ENCODE measurements around the gene MYO7A.

The MYO7A gene

GRCh38 chr11:77200351-77201268 lies 72.6 kb downstream of the MYO7A start:
- DNase-seq (ENCODE audit: low spot score): no peak

- DNase-seq (ENCODE audit: low spot score): no peak
Observed at GRCh38 chr11:77201370-77201769, 73.3 kb downstream of the MYO7A start.

GRCh38 chr11:77201991-77202841 lies 74.2 kb downstream of the MYO7A start:
- no peak for DNase-seq (ENCODE audit: low spot score)

- no peak for DNase-seq (ENCODE audit: low spot score)
Observed at GRCh38 chr11:77202941-77203900, 75.2 kb downstream of the MYO7A start.

GRCh38 chr11:77203901-77204753 lies 76.1 kb downstream of the MYO7A start:
- no peak for DNase-seq (ENCODE audit: low spot score)

GRCh38 chr11:77204754-77205466 lies 76.9 kb downstream of the MYO7A start:
- no peak for DNase-seq (ENCODE audit: low spot score)

- DNase-seq (ENCODE audit: low spot score): no peak
Observed at GRCh38 chr11:77205467-77206263, 77.6 kb downstream of the MYO7A start.

- no peak for DNase-seq (ENCODE audit: low spot score)
Observed at GRCh38 chr11:77206264-77207018, 78.4 kb downstream of the MYO7A start.

- DNase-seq (ENCODE audit: low spot score): no peak
Observed at GRCh38 chr11:77207019-77207485, 79.0 kb downstream of the MYO7A start.

- no peak for DNase-seq (ENCODE audit: low spot score)
Observed at GRCh38 chr11:77207618-77208313, 79.7 kb downstream of the MYO7A start.

- no peak for DNase-seq (ENCODE audit: low spot score)
Observed at GRCh38 chr11:77208535-77208934, 80.5 kb downstream of the MYO7A start.

GRCh38 chr11:77209663-77210062 lies 81.6 kb downstream of the MYO7A start:
- no peak for DNase-seq (ENCODE audit: low spot score)

GRCh38 chr11:77211040-77211451 lies 83.0 kb downstream of the MYO7A start:
- no peak for DNase-seq (ENCODE audit: low spot score)

- no peak for DNase-seq (ENCODE audit: low spot score)
Observed at GRCh38 chr11:77211594-77212251, 83.7 kb downstream of the MYO7A start.

GRCh38 chr11:77212314-77213007 lies 84.4 kb downstream of the MYO7A start:
- no peak for DNase-seq (ENCODE audit: low spot score)

- no peak for DNase-seq (ENCODE audit: low spot score)
Observed at GRCh38 chr11:77213029-77213579, 85.1 kb downstream of the MYO7A start.

Data from activated CD4-positive, alpha-beta T cell treated with anti-CD3 and anti-CD28 coated beads, Interleukin-2, Interleukin-4, amounts not matched to agents 100 ng/mL and 50 ng/mL, durations not matched to agents 16 hours and 8 hours (primary cell).